Measurements from ENCODE around the gene IMMP2L.
A peak's percentile ranks its signal among the peaks of the same experiment; 100 is the strongest.

Gene IMMP2L

GRCh38 chr7:111357691-111358090, 204.6 kb downstream of the IMMP2L start:
- DNase-seq (ENCODE audit: extremely low read depth, low read depth) = peak; percentile 1
- no peak for TF ChIP-seq CTCF (IDR thresholded peaks at IDR 0.05; ENCODE audit: low read depth, low read length)

- DNase-seq (ENCODE audit: extremely low read depth, low read depth) = no peak
- no peak for TF ChIP-seq CTCF (IDR thresholded peaks at IDR 0.05; ENCODE audit: low read depth, low read length)
These were observed 205.4 kb downstream of the IMMP2L start for GRCh38 chr7:111356941-111357340.

- no peak for TF ChIP-seq CTCF (IDR thresholded peaks at IDR 0.05; ENCODE audit: low read depth, low read length)
- no peak for DNase-seq (ENCODE audit: extremely low read depth, low read depth)
These were observed 210.0 kb downstream of the IMMP2L start for GRCh38 chr7:111352319-111352718.

GRCh38 chr7:111346219-111346618, 216.1 kb downstream of the IMMP2L start:
- no peak for DNase-seq (ENCODE audit: extremely low read depth, low read depth)
- no peak for TF ChIP-seq CTCF (IDR thresholded peaks at IDR 0.05; ENCODE audit: low read depth, low read length)

GRCh38 chr7:111343017-111343416, 219.3 kb downstream of the IMMP2L start:
- no peak for TF ChIP-seq CTCF (IDR thresholded peaks at IDR 0.05; ENCODE audit: low read depth, low read length)
- DNase-seq (ENCODE audit: extremely low read depth, low read depth) = no peak

GRCh38 chr7:111339006-111339405, 223.3 kb downstream of the IMMP2L start:
- no peak for DNase-seq (ENCODE audit: extremely low read depth, low read depth)
- no peak for TF ChIP-seq CTCF (IDR thresholded peaks at IDR 0.05; ENCODE audit: low read depth, low read length)

GRCh38 chr7:111333010-111333409, 229.3 kb downstream of the IMMP2L start:
- no peak for TF ChIP-seq CTCF (IDR thresholded peaks at IDR 0.05; ENCODE audit: low read depth, low read length)

More at GRCh38 chr7:111333010-111333409, 229.3 kb downstream of the IMMP2L start:
- DNase-seq (ENCODE audit: extremely low read depth, low read depth) = no peak
